Endothelial cell (in vitro differentiated cells): ENCODE measurements around the gene SATB2. TPM values are rescaled to one million over a fixed set of nuclear protein-coding genes. Genes with fewer than 3 reads are reported as not detected.
A peak's percentile ranks its signal among the peaks of the same experiment; 100 is the strongest.

Experiments used
- DNase-seq: peaks from one replicate; pipeline ENCODE4 v3.0.0; 2021; ENCODE audit warnings: low spot score
- H3K27ac Mint-ChIP-seq: one replicate; pipeline ENCODE4 v1.8.0; 2021; ENCODE audit warnings: mixed read lengths, inconsistent platforms; ENCODE audit not compliant: unreplicated experiment
- H3K27me3 Mint-ChIP-seq: one replicate; pipeline ENCODE4 v1.8.0; 2021; ENCODE audit warnings: mild to moderate bottlenecking, moderate library complexity, mixed read lengths, inconsistent platforms; ENCODE audit not compliant: unreplicated experiment
- H3K36me3 Mint-ChIP-seq: one replicate; pipeline ENCODE4 v1.8.0; 2021; ENCODE audit warnings: mild to moderate bottlenecking, low read depth, mixed read lengths, inconsistent platforms; ENCODE audit not compliant: unreplicated experiment
- H3K4me1 Mint-ChIP-seq: one replicate; pipeline ENCODE4 v1.8.0; 2021; ENCODE audit warnings: mild to moderate bottlenecking, mixed read lengths, inconsistent platforms; ENCODE audit not compliant: unreplicated experiment
- H3K4me3 Mint-ChIP-seq: one replicate; pipeline ENCODE4 v1.8.0; 2021; ENCODE audit warnings: mild to moderate bottlenecking, mixed read lengths, inconsistent platforms; ENCODE audit not compliant: unreplicated experiment
- H3K9me3 Mint-ChIP-seq: one replicate; pipeline ENCODE4 v1.8.0; 2021; ENCODE audit warnings: mixed read lengths, inconsistent platforms; ENCODE audit not compliant: unreplicated experiment
- CTCF ChIP-seq: fragments of 200-600 bp; sonication (generic); IDR thresholded peaks from one replicate; pipeline ENCODE4 v1.5.0; 2021; ENCODE audit warnings: antibody characterized with exemption; ENCODE audit not compliant: unreplicated experiment
- total RNA-seq: library from RNA; stranded (reverse); fragmentation: NEBNext Ultra II Directional; extraction: Animal tissue kit (Norgen Biotek cat#: 25700); gene quantifications from one replicate; pipeline ENCODE4 v1.2.1, GENCODE V29; 2021; ENCODE audit not compliant: unreplicated experiment

The SATB2 gene
- total RNA-seq, 1 donor from 2014 or later, result 3.8 TPM

GRCh38 chr2:199460101-199460671 is 2.4 kb upstream of the SATB2 start:
- Mint-ChIP-seq H3K27me3 (peaks cover 20% of the 10 kb centered on the region), H3K4me1 (peaks cover 18% of the 10 kb centered on the region), H3K36me3 (no peaks in the 10 kb centered on the region), H3K9me3 (no peaks in the 10 kb centered on the region), H3K27ac (peak overlapping the region; percentile 44), H3K4me3 (peak overlapping the region; percentile 96)
- no peak for TF ChIP-seq CTCF
- DNase-seq, result no peak

GRCh38 chr2:199459286-199460100 is 1.8 kb upstream of the SATB2 start:
- H3K4me1 Mint-ChIP-seq, result peaks cover 18% of the 10 kb centered on the region
- peaks cover 18% of the 10 kb centered on the region for H3K27me3 Mint-ChIP-seq
- H3K27ac Mint-ChIP-seq, result peak overlapping the region; percentile 42
- DNase-seq, result peak; percentile 90
- TF ChIP-seq CTCF, result no peak
- peak overlapping the region; percentile 96 for H3K4me3 Mint-ChIP-seq
- H3K9me3 Mint-ChIP-seq, result no peaks in the 10 kb centered on the region
- H3K36me3 Mint-ChIP-seq, result no peaks in the 10 kb centered on the region

- peaks cover 18% of the 10 kb centered on the region for H3K27me3 Mint-ChIP-seq
- no peak for TF ChIP-seq CTCF
- H3K4me3 Mint-ChIP-seq, result no peak overlapping the region
- H3K9me3 Mint-ChIP-seq, result no peaks in the 10 kb centered on the region
- no peak overlapping the region for H3K27ac Mint-ChIP-seq
- no peaks in the 10 kb centered on the region for H3K36me3 Mint-ChIP-seq
- no peak for DNase-seq
- H3K4me1 Mint-ChIP-seq, result peaks cover 15% of the 10 kb centered on the region
These were observed 1.1 kb upstream of the SATB2 start for GRCh38 chr2:199458806-199459285.

GRCh38 chr2:199458009-199458805 is 468 bp upstream of the SATB2 start:
- H3K27ac Mint-ChIP-seq, result no peak overlapping the region
- H3K36me3 Mint-ChIP-seq, result no peaks in the 10 kb centered on the region
- H3K9me3 Mint-ChIP-seq, result no peaks in the 10 kb centered on the region
- TF ChIP-seq CTCF, result no peak
- DNase-seq, result peak; percentile 31
- H3K4me1 Mint-ChIP-seq, result peaks cover 15% of the 10 kb centered on the region
- peak overlapping the region; percentile 86 for H3K4me3 Mint-ChIP-seq
- peaks cover 18% of the 10 kb centered on the region for H3K27me3 Mint-ChIP-seq
